Measurements from ENCODE around the gene ROBO1.

DNA sequence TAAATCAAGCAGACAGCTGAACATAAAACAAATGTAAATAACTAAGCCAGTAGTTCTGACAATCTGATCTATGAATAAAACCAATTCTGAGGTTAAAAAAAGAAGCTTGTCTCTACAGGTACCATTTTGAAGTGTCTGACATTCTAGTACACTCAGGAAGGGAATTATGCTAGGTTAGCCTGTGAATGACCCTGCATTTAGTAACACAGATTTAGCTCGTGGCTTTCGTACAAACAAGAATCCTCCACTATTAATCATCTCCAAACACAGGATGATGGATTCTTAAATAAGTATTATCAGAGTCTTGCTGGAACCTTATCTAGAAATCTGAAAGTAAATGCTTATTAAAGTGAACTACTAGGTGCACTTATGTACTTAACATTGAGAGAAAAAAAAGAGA is 1120.1 kb downstream of the ROBO1 start:
- TF ChIP-seq, protein P1, sequence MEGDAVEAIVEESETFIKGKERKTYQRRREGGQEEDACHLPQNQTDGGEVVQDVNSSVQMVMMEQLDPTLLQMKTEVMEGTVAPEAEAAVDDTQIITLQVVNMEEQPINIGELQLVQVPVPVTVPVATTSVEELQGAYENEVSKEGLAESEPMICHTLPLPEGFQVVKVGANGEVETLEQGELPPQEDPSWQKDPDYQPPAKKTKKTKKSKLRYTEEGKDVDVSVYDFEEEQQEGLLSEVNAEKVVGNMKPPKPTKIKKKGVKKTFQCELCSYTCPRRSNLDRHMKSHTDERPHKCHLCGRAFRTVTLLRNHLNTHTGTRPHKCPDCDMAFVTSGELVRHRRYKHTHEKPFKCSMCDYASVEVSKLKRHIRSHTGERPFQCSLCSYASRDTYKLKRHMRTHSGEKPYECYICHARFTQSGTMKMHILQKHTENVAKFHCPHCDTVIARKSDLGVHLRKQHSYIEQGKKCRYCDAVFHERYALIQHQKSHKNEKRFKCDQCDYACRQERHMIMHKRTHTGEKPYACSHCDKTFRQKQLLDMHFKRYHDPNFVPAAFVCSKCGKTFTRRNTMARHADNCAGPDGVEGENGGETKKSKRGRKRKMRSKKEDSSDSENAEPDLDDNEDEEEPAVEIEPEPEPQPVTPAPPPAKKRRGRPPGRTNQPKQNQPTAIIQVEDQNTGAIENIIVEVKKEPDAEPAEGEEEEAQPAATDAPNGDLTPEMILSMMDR (conservative IDR thresholded peaks at IDR 0.05; ENCODE audit: low read depth, low read length), result no peak
- no peak for TF ChIP-seq EZH2phosphoT487 (IDR thresholded peaks at IDR 0.05; ENCODE audit: borderline replicate concordance, low read length)

Data from PC-3 (cell line).